GM12878 (cell line): ENCODE data around the gene FLT3LG. TPM values are rescaled to one million over a fixed set of nuclear protein-coding genes. Genes with fewer than 3 reads are reported as not detected.

Experiments used
- ATAC-seq: fragments of 200-7000 bp; cut with Tn5 transposase; 3 replicates; pipeline ENCODE4 v1.9.1; 2020; ENCODE audit warnings: mild to moderate bottlenecking, moderate library complexity
- BruUV-seq: library from RNA; stranded (reverse); fragments of 400-500 nt; replicated peaks from 2 replicates; lab custom pipeline; 2021; lab: Mats Ljungman, UMichigan
- CTCF ChIA-PET: fragments of 300-600 bp; sonication (Branson Sonifier 250); formaldehyde crosslinking; extraction: SDS; loops from one replicate; lab custom pipeline; 2021; ENCODE audit warnings: inconsistent platforms; lab: Yijun Ruan, JAX
- POLR2A ChIA-PET: fragments of 350-600 bp; formaldehyde crosslinking; extraction: SDS; loops from one replicate; lab custom pipeline; 2021; ENCODE audit warnings: inconsistent platforms; lab: Charles Lee
- RAD21 ChIA-PET: fragments of 300-600 bp; sonication (Branson Sonifier 250); formaldehyde crosslinking; loops from one replicate; lab custom pipeline; 2023; ENCODE audit warnings: antibody characterized with exemption; ENCODE audit not compliant: unreplicated experiment; lab: Charles Lee
- SMC1A ChIA-PET: fragments of 300-600 bp; sonication (Branson Sonifier 250); formaldehyde crosslinking; loops from one replicate; lab custom pipeline; 2023; ENCODE audit not compliant: unreplicated experiment, uncharacterized antibody; lab: Charles Lee
- DNase-seq: peaks from one replicate; pipeline ENCODE4 v3.0.0-alpha.2; 2011; ENCODE audit warnings: low read depth, low spot score
- FAIRE-seq: peaks from 3 replicates; lab custom pipeline; 2011; peaks lifted over from hg19 to GRCh38; lab: Jason Lieb, UNC
- H2AFZ ChIP-seq: 2 replicates; pipeline ENCODE4 v1.6.0; 2011; ENCODE audit warnings: low read depth, low read length, control low read depth; ENCODE audit not compliant: control insufficient read depth
- H3K27ac ChIP-seq: 2 replicates; pipeline ENCODE4 v1.5.1; 2011; ENCODE audit warnings: control low read depth; ENCODE audit not compliant: control insufficient read depth, insufficient read depth
- H3K27me3 ChIP-seq, 2 experiments: replicated peaks in 1 of 2; 2 replicates each; pipeline versions ENCODE4 v1.6.0 to v1.6.1; 2011; ENCODE audit warnings: low read length in 1 of 2; ENCODE audit not compliant: control insufficient read depth in 2 of 2, insufficient read depth in 2 of 2
- H3K36me3 ChIP-seq, 2 experiments: 2 replicates each; pipeline ENCODE4 v1.5.1; 2011; ENCODE audit warnings: low read length in 1 of 2; ENCODE audit not compliant: control insufficient read depth in 2 of 2, insufficient read depth in 2 of 2
- H3K4me1 ChIP-seq: 2 replicates; pipeline ENCODE4 v1.6.1; 2011; ENCODE audit warnings: mild to moderate bottlenecking, low read length, moderate library complexity, mixed read lengths; ENCODE audit not compliant: control insufficient read depth, insufficient read depth
- H3K4me2 ChIP-seq: 2 replicates; pipeline ENCODE4 v1.6.0; 2011; ENCODE audit warnings: control low read depth; ENCODE audit not compliant: control insufficient read depth, insufficient read depth
- H3K4me3 ChIP-seq: fragments of 200-600 bp; sonication (generic); 2 replicates; pipeline ENCODE4 v1.5.1; 2016
- H3K79me2 ChIP-seq: 2 replicates; pipeline ENCODE4 v1.6.0; 2011; ENCODE audit warnings: low read length; ENCODE audit not compliant: control insufficient read depth, insufficient read depth
- H3K9ac ChIP-seq: 2 replicates; pipeline ENCODE4 v1.8.0; 2011; ENCODE audit warnings: low read length, control low read depth, mixed read lengths; ENCODE audit not compliant: control insufficient read depth, insufficient read depth
- H3K9me3 ChIP-seq: replicated peaks from 3 replicates; pipeline ENCODE4 v1.5.1; 2011; ENCODE audit warnings: mild to moderate bottlenecking, low read length; ENCODE audit not compliant: control insufficient read depth, insufficient read depth
- H4K20me1 ChIP-seq: 2 replicates; pipeline ENCODE4 v1.6.0; 2011; ENCODE audit not compliant: control insufficient read depth, insufficient read depth
- EGR1 ChIP-seq, 2 experiments: IDR thresholded peaks; 1 replicate in 1 of 2; 2 replicates in 1 of 2; pipeline ENCODE4 v1.6.1; 2011 to 2012; ENCODE audit warnings: low read depth in 2 of 2, low read length in 2 of 2, borderline replicate concordance in 1 of 2, mild to moderate bottlenecking in 1 of 2, moderate library complexity in 1 of 2
- HDAC6 ChIP-seq: fragments of 200-600 bp; sonication (generic); IDR thresholded peaks from one replicate; pipeline ENCODE4 v1.8.0; 2017; ENCODE audit warnings: antibody characterized with exemption; ENCODE audit not compliant: unreplicated experiment
- KAT2A ChIP-seq: conservative IDR thresholded peaks from 2 replicates; pipeline ENCODE4 v1.6.1; 2011; ENCODE audit warnings: low read depth, low read length; ENCODE audit not compliant: control insufficient read depth
- MTA3 ChIP-seq: IDR thresholded peaks from 2 replicates; pipeline ENCODE4 v1.6.1; 2012; ENCODE audit warnings: low read length, inconsistent platforms, borderline replicate concordance
- POLR2AphosphoS2 ChIP-seq: IDR thresholded peaks from 2 replicates; pipeline ENCODE4 v1.6.1; 2011; ENCODE audit warnings: low read depth, mild to moderate bottlenecking, low read length, improper control_type of control experiment, moderate library complexity
- RB1 ChIP-seq: fragments of 450-650 bp; formaldehyde crosslinking; IDR thresholded peaks from 2 replicates; pipeline ENCODE4 v1.6.1; 2017; ENCODE audit warnings: mild to moderate bottlenecking, borderline replicate concordance
- TCF7 ChIP-seq: IDR thresholded peaks from 2 replicates; pipeline ENCODE4 v1.6.1; 2014; ENCODE audit warnings: antibody characterized with exemption, borderline replicate concordance
- WGBS: methylation state at CpG from one replicate; pipeline ENCODE4 v1.1.6; 2016; ENCODE audit warnings: low lambda C conversion rate; ENCODE audit not compliant: insufficient replicate concordance, insufficient coverage; ENCODE audit errors: missing lambda C conversion rate; 5-methylcytosine and 5-hydroxymethylcytosine counted together
- in situ Hi-C: fragments of 300-500 bp; cut with MboI; formaldehyde crosslinking; loops from 9 replicates; pipeline ENCODE4 v1.14.3; 2018; ENCODE audit warnings: mixed read lengths
- intact Hi-C: fragments of 100-400 bp; cut with micrococcal nuclease; formaldehyde crosslinking; loops from one replicate; pipeline ENCODE4 v1.14.2; 2022; ENCODE audit not compliant: unreplicated experiment
- polyA plus RNA-seq, 11 experiments: library from polyadenylated mRNA; depleted of rRNA in 4 of 11; unstranded in 6 of 11; stranded (reverse) in 5 of 11; fragments of >200 nt; fragmentation: Nextera tagmentation in 4 of 11; fragmentation: Illumina TruSeq in 1 of 11; extraction: Ambion mirVana in 4 of 11; extraction: Trizol in 1 of 11; gene quantifications; 1 replicate in 1 of 11; 2 replicates in 10 of 11; pipeline versions ENCODE4 v1.2.1 to v1.2.3, GENCODE V29; 2011 to 2016; ENCODE audit warnings: inconsistent platforms in 2 of 11, missing spikeins in 2 of 11, low read depth in 1 of 11
- total RNA-seq, 4 experiments: library from RNA; depleted of rRNA in 3 of 4; stranded (reverse); fragments of >200 nt in 3 of 4; fragmentation: Illumina TruSeq in 1 of 4; extraction: Trizol in 1 of 4; gene quantifications; 2 replicates each; pipeline versions ENCODE4 v1.2.1 to v1.2.3, GENCODE V29; 2013 to 2021

FLT3LG gene
- total and polyA plus RNA-seq, 10 of the 15 experiments (the other 5 are each of a cell fraction or from before 2014, with no cell fraction given) = 0.68 to 13.1 (median 4.3) TPM

GRCh38 chr19:49447485-49448431 lies 26.3 kb upstream of the FLT3LG start:
- no peak overlapping the region for H3K4me2 ChIP-seq
- no peak overlapping the region for H2AFZ ChIP-seq
- H3K36me3 ChIP-seq = peaks cover 2 to 6% of the 10 kb centered on the region in 2 experiments; a peak in 3 of 4 replicates
- ATAC-seq (no peak), DNase-seq (no peak), FAIRE-seq (no peak)
- POLR2A ChIA-PET = interaction anchor here (2.4 kb wide), 1 partner anchor 23 kb away, joined by 5 read pairs; no protein-coding TSS in a partner anchor
- intact Hi-C loops (no loop called here), in situ Hi-C loops (no loop called here)
- peaks cover 19% of the 10 kb centered on the region for H3K79me2 ChIP-seq
- H3K27me3 ChIP-seq = no peaks in the 10 kb centered on the region
- no peaks in the 10 kb centered on the region for H3K9me3 ChIP-seq
- no peaks in the 10 kb centered on the region; the same call in 1 of the 2 replicates for H4K20me1 ChIP-seq
- 93% methylated on average over 27 of the region's 32 CpGs for whole genome bisulfite sequencing
- H3K4me3 ChIP-seq = no peak overlapping the region
- TSS peak; percentile 10 for BruUV-seq
- H3K4me1 ChIP-seq = peaks cover 5% of the 10 kb centered on the region
- RAD21 ChIA-PET = no interaction called here
- no peak for TF ChIP-seq HDAC6
- no peak for TF ChIP-seq KAT2A
- no peak for TF ChIP-seq RB1
- TF ChIP-seq EGR1 (IDR thresholded peaks at IDR 0.05; ENCODE audit: borderline replicate concordance in 1 of 2, low read depth in 2 of 2, low read length in 2 of 2) = no peak
- no peak for TF ChIP-seq TCF7
- TF ChIP-seq MTA3 = no peak
- 0 out of 2 replicates have a peak, but pooled peaks have one; percentile 25 for TF ChIP-seq POLR2AphosphoS2
- CTCF ChIA-PET = interaction anchor here (0.6 to 1.3 kb wide), 3 partner anchors 25 to 170 kb away, joined by 3 to 5 read pairs (median 3); partner anchors contain the start of gene FLT3LG
- SMC1A ChIA-PET = interaction anchor here (0.9 to 3.4 kb wide), 2 partner anchors 23 to 26 kb away, joined by 4 to 11 read pairs; partner anchors contain the start of gene FLT3LG
- H3K9ac ChIP-seq = no peak overlapping the region
- H3K27ac ChIP-seq = no peak overlapping the region
